Prostate gland (tissue), 2 donors: ENCODE results near the gene LITAFD. TPM values are rescaled to one million over a fixed set of nuclear protein-coding genes. Genes with fewer than 3 reads are reported as not detected.

Experiments
- DNase-seq: peaks from one replicate; pipeline ENCODE4 v3.0.0-alpha.2; 2019; ENCODE audit warnings: low spot score
- H3K27ac ChIP-seq, 2 donors: fragments of 200-600 bp; sonication (generic); 2 replicates each; pipeline ENCODE4 v1.5.1; 2017 to 2019
- H3K27me3 ChIP-seq: fragments of 200-600 bp; sonication (generic); replicated peaks from 2 replicates; pipeline ENCODE4 v1.5.1; 2019; ENCODE audit not compliant: insufficient read depth
- H3K36me3 ChIP-seq, 2 donors: fragments of 200-600 bp; sonication (generic); 1 replicate in 1 of 2; 2 replicates in 1 of 2; pipeline versions ENCODE4 v1.5.1 to v1.8.1; 2017 to 2019
- H3K4me1 ChIP-seq: fragments of 200-600 bp; sonication (generic); replicated peaks from 2 replicates; pipeline ENCODE4 v1.5.1; 2019
- H3K4me3 ChIP-seq, 2 donors: fragments of 200-600 bp; sonication (generic); 2 replicates each; pipeline ENCODE4 v1.5.1; 2017 to 2019
- H3K9me3 ChIP-seq: fragments of 200-600 bp; sonication (generic); 2 replicates; pipeline ENCODE4 v1.5.1; 2017
- POLR2A ChIP-seq: fragments of 450-650 bp; IDR thresholded peaks from one replicate; pipeline ENCODE4 v1.6.1; 2016; ENCODE audit warnings: antibody characterized with exemption, mild to moderate bottlenecking
- POLR2AphosphoS5 ChIP-seq: sonication (generic); formaldehyde crosslinking; IDR thresholded peaks from one replicate; pipeline ENCODE4 v1.6.1; 2017; ENCODE audit warnings: antibody characterized with exemption
- WGBS: methylation state at CpG from one replicate; pipeline ENCODE4 v1.1.5; 2018; 5-methylcytosine and 5-hydroxymethylcytosine counted together
- intact Hi-C: fragments of 100-400 bp; cut with DNase I; formaldehyde crosslinking; loops from one replicate; pipeline ENCODE4 v1.14.2; 2022
- total RNA-seq, 2 donors: library from RNA; depleted of rRNA; stranded (reverse); fragments of >200 nt; gene quantifications; one replicate each; pipeline ENCODE4 v1.1.0, GENCODE V29; 2016
- TF ChIP-seq, protein P1 (sequence below), 4 experiments: fragments of 200-600 bp in 2 of 4; fragments of 450-650 bp in 2 of 4; sonication (generic) in 2 of 4; IDR thresholded peaks; 1 replicate in 3 of 4; 2 replicates in 1 of 4; pipeline ENCODE4 v1.5.1; 2016 to 2019; ENCODE audit warnings: antibody characterized with exemption in 4 of 4, mild to moderate bottlenecking in 2 of 4, moderate library complexity in 2 of 4

Gene LITAFD
- total RNA-seq, 2 donors from 2014 or later, result 2.3 TPM; not detected in 1

DNA sequence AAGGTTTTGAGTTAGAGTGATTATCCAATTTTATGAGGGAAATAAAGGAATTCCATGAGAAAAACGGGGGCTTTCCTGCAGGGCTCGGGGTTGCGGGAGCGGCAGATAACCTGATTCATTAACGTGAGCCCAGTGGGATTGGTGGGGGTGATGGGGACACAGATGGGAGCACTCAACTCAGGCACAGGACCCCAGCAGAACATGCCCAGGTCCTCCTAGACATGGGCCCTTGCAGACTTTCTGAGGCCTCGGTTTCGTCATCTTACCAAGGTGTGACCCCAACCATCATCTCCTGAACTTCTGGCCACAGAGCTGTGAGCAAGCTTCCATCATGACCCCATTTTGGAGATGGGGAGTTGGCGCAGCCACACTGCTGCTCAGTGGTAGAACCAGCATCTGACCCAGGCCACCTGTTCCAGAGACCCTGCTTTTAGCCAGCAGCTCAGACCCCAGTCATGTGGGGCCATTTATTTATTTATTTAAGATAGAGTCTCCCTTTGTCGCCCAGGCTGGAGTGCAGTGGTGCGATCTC, 35.7 kb upstream of the LITAFD start:
- intact Hi-C loops, result no loop called here
- TF ChIP-seq, protein P1, sequence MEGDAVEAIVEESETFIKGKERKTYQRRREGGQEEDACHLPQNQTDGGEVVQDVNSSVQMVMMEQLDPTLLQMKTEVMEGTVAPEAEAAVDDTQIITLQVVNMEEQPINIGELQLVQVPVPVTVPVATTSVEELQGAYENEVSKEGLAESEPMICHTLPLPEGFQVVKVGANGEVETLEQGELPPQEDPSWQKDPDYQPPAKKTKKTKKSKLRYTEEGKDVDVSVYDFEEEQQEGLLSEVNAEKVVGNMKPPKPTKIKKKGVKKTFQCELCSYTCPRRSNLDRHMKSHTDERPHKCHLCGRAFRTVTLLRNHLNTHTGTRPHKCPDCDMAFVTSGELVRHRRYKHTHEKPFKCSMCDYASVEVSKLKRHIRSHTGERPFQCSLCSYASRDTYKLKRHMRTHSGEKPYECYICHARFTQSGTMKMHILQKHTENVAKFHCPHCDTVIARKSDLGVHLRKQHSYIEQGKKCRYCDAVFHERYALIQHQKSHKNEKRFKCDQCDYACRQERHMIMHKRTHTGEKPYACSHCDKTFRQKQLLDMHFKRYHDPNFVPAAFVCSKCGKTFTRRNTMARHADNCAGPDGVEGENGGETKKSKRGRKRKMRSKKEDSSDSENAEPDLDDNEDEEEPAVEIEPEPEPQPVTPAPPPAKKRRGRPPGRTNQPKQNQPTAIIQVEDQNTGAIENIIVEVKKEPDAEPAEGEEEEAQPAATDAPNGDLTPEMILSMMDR (IDR thresholded peaks at IDR 0.05), result no peak
- Histone ChIP-seq H3K27me3 (no peaks in the 10 kb centered on the region), H3K4me1 (no peaks in the 10 kb centered on the region), H3K4me3 (no peak overlapping the region), H3K36me3 (no peaks in the 10 kb centered on the region), H3K27ac (no peak overlapping the region), H3K9me3 (no peaks in the 10 kb centered on the region)
- no peak for DNase-seq
- 87% methylated on average over 10 of the region's 10 CpGs for WGBS

DNA sequence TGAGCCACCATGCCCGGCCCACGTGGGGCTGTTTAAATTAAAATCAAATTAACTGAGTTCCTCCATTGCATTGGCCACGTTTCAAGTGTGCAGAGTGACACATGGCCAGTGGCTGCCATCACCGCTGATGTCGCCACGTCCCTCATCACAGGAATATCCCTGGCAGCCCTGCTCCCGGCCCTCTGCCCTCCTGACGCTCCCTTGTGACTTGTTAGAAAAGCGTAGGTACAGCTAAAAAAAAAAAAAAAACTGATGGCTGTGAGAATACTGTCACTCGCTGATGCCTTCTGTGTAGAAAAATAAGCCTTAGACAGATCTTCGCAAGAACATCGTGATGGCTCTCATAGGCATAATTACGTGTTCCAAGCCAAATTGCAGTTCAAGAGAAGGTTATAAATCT, 35.0 kb upstream of the LITAFD start:
- H3K4me3 ChIP-seq, result no peak overlapping the region
- intact Hi-C loops, result no loop called here
- no peaks in the 10 kb centered on the region for H3K9me3 ChIP-seq
- no peak overlapping the region for H3K27ac ChIP-seq
- no peaks in the 10 kb centered on the region for H3K4me1 ChIP-seq
- TF ChIP-seq, protein P1 (IDR thresholded peaks at IDR 0.05), result no peak
- TF ChIP-seq POLR2AphosphoS5 (no peak), POLR2A (no peak)
- no peaks in the 10 kb centered on the region for H3K36me3 ChIP-seq
- no peak for DNase-seq
- H3K27me3 ChIP-seq, result no peaks in the 10 kb centered on the region
- 83% methylated on average over 13 of the region's 13 CpGs for WGBS

DNA sequence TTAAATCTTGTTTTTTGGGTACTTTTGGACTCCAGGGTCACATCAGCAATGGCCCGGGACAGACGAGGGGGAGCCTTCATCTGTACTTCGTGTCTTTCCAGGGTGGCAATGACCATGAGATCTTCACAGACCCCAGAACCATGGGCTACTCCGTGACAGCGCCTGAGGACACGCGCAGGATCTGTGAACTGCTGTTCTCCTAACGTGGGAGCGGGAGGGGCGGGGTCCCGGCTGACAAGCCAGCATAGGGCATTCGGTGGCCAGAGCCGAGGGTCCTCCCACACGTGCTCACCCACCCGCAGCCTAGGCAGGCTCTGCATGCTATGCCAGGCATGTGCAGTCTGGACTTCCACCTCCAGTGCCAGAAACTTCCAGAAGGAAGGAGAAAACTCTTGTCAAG, 34.5 kb upstream of the LITAFD start:
- no peaks in the 10 kb centered on the region for H3K36me3 ChIP-seq
- H3K9me3 ChIP-seq, result no peaks in the 10 kb centered on the region
- H3K27ac ChIP-seq, result no peak overlapping the region
- intact Hi-C loops, result no loop called here
- H3K4me1 ChIP-seq, result no peaks in the 10 kb centered on the region
- 89% methylated on average over 15 of the region's 15 CpGs for WGBS
- H3K27me3 ChIP-seq, result no peaks in the 10 kb centered on the region
- no peak for DNase-seq
- TF ChIP-seq POLR2A, result no peak
- no peak overlapping the region for H3K4me3 ChIP-seq

DNA sequence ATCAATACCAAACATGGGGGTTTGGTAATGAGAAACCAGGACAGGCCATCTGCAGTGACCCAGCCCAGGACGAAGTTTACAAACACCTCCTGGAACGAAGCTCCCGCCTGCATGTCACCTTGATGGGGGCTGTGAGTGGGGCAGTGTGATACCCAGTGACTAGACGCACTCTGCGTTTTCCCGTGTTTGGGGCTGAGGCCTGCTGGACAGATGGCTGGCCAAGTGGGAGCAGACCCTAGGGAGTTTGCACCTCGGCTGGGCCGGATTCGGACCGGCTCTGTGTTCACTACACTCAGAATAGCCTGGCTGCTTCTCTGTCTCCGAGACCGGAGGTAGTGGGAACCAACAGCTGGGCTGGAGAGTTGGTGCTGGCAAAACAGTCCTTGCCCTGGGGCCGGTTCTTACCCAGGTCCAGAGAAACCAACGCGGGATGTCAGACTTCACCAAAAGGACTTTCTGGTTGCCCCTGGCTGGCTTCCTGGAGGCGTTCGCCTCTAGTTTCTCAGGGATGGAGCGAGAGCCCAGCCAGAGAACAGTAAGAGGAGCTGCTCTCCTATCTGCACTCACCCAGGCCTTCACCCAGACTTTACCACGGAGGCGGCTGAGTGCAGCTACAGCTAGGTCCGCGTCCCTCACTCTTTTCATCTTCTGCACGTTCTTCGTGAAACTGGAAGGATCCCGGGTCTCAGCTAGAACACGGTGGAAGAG, 33.8 kb upstream of the LITAFD start:
- H3K27ac ChIP-seq, result no peak overlapping the region
- TF ChIP-seq, protein P1 (IDR thresholded peaks at IDR 0.05), result no peak
- TF ChIP-seq POLR2AphosphoS5 (no peak), POLR2A (no peak)
- no peak overlapping the region for H3K4me3 ChIP-seq
- no peaks in the 10 kb centered on the region for H3K36me3 ChIP-seq
- no peak for DNase-seq
- intact Hi-C loops, result no loop called here
- no peaks in the 10 kb centered on the region for H3K27me3 ChIP-seq
- whole genome bisulfite sequencing, result 85% methylated on average over 26 of the region's 26 CpGs
- no peaks in the 10 kb centered on the region for H3K9me3 ChIP-seq
- H3K4me1 ChIP-seq, result no peaks in the 10 kb centered on the region

- intact Hi-C loops, result no loop called here
- no peaks in the 10 kb centered on the region for H3K4me1 ChIP-seq
- DNase-seq, result no peak
- no peak overlapping the region for H3K27ac ChIP-seq
- H3K9me3 ChIP-seq, result no peaks in the 10 kb centered on the region
- TF ChIP-seq, protein P1 (IDR thresholded peaks at IDR 0.05), result no peak
- no peak for TF ChIP-seq POLR2A
- TF ChIP-seq POLR2AphosphoS5, result no peak
- no peaks in the 10 kb centered on the region for H3K27me3 ChIP-seq
- no peaks in the 10 kb centered on the region for H3K36me3 ChIP-seq
- 75% methylated on average over 8 of the region's 8 CpGs for WGBS
- H3K4me3 ChIP-seq, result no peak overlapping the region
Observed at GRCh38 chr16:8848939-8849391, 33.2 kb upstream of the LITAFD start.
